ENCODE results near the gene YWHAH.

YWHAH gene

DNA sequence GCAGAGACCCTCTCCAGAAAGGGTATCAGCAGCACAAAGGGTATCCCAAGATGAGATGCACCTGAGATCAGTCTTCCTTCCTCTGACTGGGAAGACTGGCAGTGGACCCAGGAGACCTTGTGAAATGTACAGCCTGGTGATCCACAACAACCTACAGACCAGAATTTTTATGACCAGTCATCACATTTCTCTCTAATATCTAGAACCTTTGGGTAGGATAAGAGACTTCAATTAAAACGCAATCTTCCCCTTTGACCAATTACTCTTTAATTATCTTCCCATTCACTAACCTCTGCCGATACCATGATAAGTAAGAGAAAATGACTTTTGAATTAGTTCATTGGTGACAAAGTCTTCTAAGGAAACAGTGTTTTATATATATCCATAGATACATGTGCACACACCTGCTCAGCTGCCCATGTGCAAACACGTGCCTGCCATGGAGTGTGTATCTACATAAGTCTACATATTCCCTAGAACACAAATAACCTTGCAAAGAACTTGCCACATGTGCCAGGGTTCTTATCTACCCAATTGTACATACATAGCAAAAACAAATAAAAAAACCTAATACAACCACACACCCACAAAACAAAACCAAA, 54.5 kb downstream of the YWHAH start:
- no peak overlapping the region for H3K4me3 ChIP-seq (ENCODE audit: low read depth in 1 of 5, low read length in 5 of 5)
- no peaks in the 10 kb centered on the region for H3K9me3 ChIP-seq (ENCODE audit: control insufficient read depth in 5 of 5, low read length in 5 of 5)
- H3K27ac ChIP-seq (ENCODE audit: low read depth, low read length) = no peak overlapping the region
- no peaks in the 10 kb centered on the region for H3K4me1 ChIP-seq (ENCODE audit: control insufficient read depth in 5 of 5, insufficient read depth in 5 of 5, low read length in 5 of 5)
- H3K9ac ChIP-seq (ENCODE audit: low read length in 5 of 5) = no peak overlapping the region
- H3K27me3 ChIP-seq (ENCODE audit: control insufficient read depth in 5 of 5, insufficient read depth in 4 of 5, low read length in 5 of 5) = no peaks in the 10 kb centered on the region
- no peaks in the 10 kb centered on the region for H3K36me3 ChIP-seq (ENCODE audit: control insufficient read depth in 5 of 5, insufficient read depth in 5 of 5, low read length in 5 of 5)

GRCh38 chr22:32000181-32000580, 55.8 kb downstream of the YWHAH start:
- Histone ChIP-seq H3K4me1 (ENCODE audit: control insufficient read depth in 5 of 5, insufficient read depth in 5 of 5, low read length in 5 of 5) (no peaks in the 10 kb centered on the region), H3K36me3 (ENCODE audit: control insufficient read depth in 5 of 5, insufficient read depth in 5 of 5, low read length in 5 of 5) (no peaks in the 10 kb centered on the region), H3K9me3 (ENCODE audit: control insufficient read depth in 5 of 5, low read length in 5 of 5) (no peaks in the 10 kb centered on the region), H3K4me3 (ENCODE audit: low read depth in 1 of 5, low read length in 5 of 5) (no peak overlapping the region), H3K27ac (ENCODE audit: low read depth, low read length) (no peak overlapping the region), H3K27me3 (ENCODE audit: control insufficient read depth in 5 of 5, insufficient read depth in 4 of 5, low read length in 5 of 5) (peaks cover 0 to 3% (median 0%) of the 10 kb centered on the region in 5 donors), H3K9ac (ENCODE audit: low read length in 5 of 5) (no peak overlapping the region)

DNA sequence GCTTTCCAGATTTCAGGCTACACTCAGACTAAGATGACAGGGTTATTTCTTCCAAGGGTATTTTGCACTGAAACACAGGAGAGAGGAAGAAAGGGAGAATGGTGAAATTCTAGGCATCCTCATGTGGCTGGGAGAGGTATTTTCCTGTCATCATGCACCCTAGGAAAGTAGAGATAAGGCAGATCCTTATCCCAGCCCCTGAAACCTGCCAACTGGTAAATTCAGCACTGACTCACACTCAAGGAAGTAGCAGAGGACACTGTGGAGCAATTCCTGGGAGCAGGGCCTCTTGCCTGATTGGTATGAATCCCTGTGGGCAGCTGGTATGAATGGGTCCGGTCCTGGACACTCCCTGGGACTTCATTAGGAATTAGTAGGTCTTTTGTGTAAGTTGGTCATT, 61.1 kb downstream of the YWHAH start:
- H3K4me1 ChIP-seq (ENCODE audit: control insufficient read depth in 5 of 5, insufficient read depth in 5 of 5, low read length in 5 of 5) = no peaks in the 10 kb centered on the region
- peaks cover 0 to 5% (median 0%) of the 10 kb centered on the region in 5 donors for H3K27me3 ChIP-seq (ENCODE audit: control insufficient read depth in 5 of 5, insufficient read depth in 4 of 5, low read length in 5 of 5)
- H3K36me3 ChIP-seq (ENCODE audit: control insufficient read depth in 5 of 5, insufficient read depth in 5 of 5, low read length in 5 of 5) = no peaks in the 10 kb centered on the region
- no peak overlapping the region for H3K4me3 ChIP-seq (ENCODE audit: low read depth in 1 of 5, low read length in 5 of 5)
- no peak overlapping the region for H3K27ac ChIP-seq (ENCODE audit: low read depth, low read length)
- peaks cover 0 to 4% (median 0%) of the 10 kb centered on the region in 5 donors for H3K9me3 ChIP-seq (ENCODE audit: control insufficient read depth in 5 of 5, low read length in 5 of 5)
- H3K9ac ChIP-seq (ENCODE audit: low read length in 5 of 5) = no peak overlapping the region
